Endothelial cell of umbilical vein (primary cell): ENCODE results near the gene SLC49A4. TPM values are rescaled to one million over a fixed set of nuclear protein-coding genes. Genes with fewer than 3 reads are reported as not detected.

Source experiments
- BruUV-seq: library from RNA; stranded (reverse); fragments of 400-500 nt; replicated peaks from 2 replicates; lab custom pipeline; 2021; lab: Mats Ljungman, UMichigan
- CTCF ChIA-PET: fragments of 300-600, 350-600 bp; sonication (Branson Sonifier 250); formaldehyde crosslinking; loops from one replicate; lab custom pipeline; 2021; ENCODE audit warnings: antibody characterized with exemption, inconsistent platforms; lab: Charles Lee
- POLR2A ChIA-PET: fragments of 300-600, 350-600 bp; sonication (Branson Sonifier 250); formaldehyde crosslinking; loops from one replicate; lab custom pipeline; 2021; ENCODE audit warnings: antibody characterized with exemption, inconsistent platforms; lab: Charles Lee
- DNase-seq: peaks from one replicate; pipeline ENCODE4 v3.0.0-alpha.2; 2011; ENCODE audit warnings: low read depth, low spot score
- FAIRE-seq: peaks from 2 replicates; lab custom pipeline; 2011; peaks lifted over from hg19 to GRCh38; lab: Jason Lieb, UNC
- H2AFZ ChIP-seq: 2 replicates; pipeline ENCODE4 v1.6.0; 2012; ENCODE audit warnings: low read depth, low read length, control low read depth, inconsistent platforms
- H3K27ac ChIP-seq: 2 replicates; pipeline ENCODE4 v1.5.1; 2011; ENCODE audit warnings: low read depth, mild to moderate bottlenecking, control low read depth, low read length, moderate library complexity; ENCODE audit not compliant: insufficient read depth
- H3K27me3 ChIP-seq, 2 experiments: 2 replicates each; pipeline versions ENCODE4 v1.6.0 to v1.6.1; 2011; ENCODE audit warnings: low read length in 2 of 2, mixed read lengths in 1 of 2; ENCODE audit not compliant: control insufficient read depth in 2 of 2, insufficient read depth in 2 of 2
- H3K36me3 ChIP-seq, 2 experiments: 2 replicates in 1 of 2; 3 replicates in 1 of 2; pipeline ENCODE4 v1.5.1; 2011; ENCODE audit warnings: low read length in 2 of 2, mild to moderate bottlenecking in 1 of 2, moderate library complexity in 1 of 2; ENCODE audit not compliant: control insufficient read depth in 2 of 2, insufficient read depth in 2 of 2; ENCODE audit errors: extremely low read depth in 1 of 2
- H3K4me1 ChIP-seq: 3 replicates; pipeline ENCODE4 v1.5.1; 2011; ENCODE audit warnings: mild to moderate bottlenecking, low read length; ENCODE audit not compliant: control insufficient read depth, insufficient read depth; ENCODE audit errors: extremely low read depth
- H3K4me2 ChIP-seq: 2 replicates; pipeline ENCODE4 v1.6.1; 2011; ENCODE audit warnings: low read length, control low read depth, mixed read lengths; ENCODE audit not compliant: insufficient read depth
- H3K4me3 ChIP-seq, 3 experiments: fragments of 200-600 bp in 1 of 3; sonication (generic), shearing (Covaris generic) in 1 of 3; replicated peaks in 1 of 3; 2 replicates each; pipeline ENCODE4 v1.5.1; 2011 to 2016; ENCODE audit warnings: control low read depth in 3 of 3, low read length in 3 of 3, mild to moderate bottlenecking in 2 of 3, inconsistent platforms in 1 of 3, low read depth in 1 of 3, moderate library complexity in 1 of 3; ENCODE audit not compliant: insufficient read depth in 1 of 3
- H3K79me2 ChIP-seq: 2 replicates; pipeline ENCODE4 v1.6.0; 2012; ENCODE audit warnings: low read length, inconsistent platforms; ENCODE audit not compliant: control insufficient read depth, insufficient read depth
- H3K9ac ChIP-seq: replicated peaks from 2 replicates; pipeline ENCODE3; 2011; ENCODE audit warnings: low read length, control low read depth; ENCODE audit not compliant: insufficient read depth; ENCODE audit errors: extremely low read depth
- H3K9me1 ChIP-seq: replicated peaks from 3 replicates; pipeline ENCODE4 v1.6.0; 2011; ENCODE audit warnings: mild to moderate bottlenecking, low read length; ENCODE audit not compliant: control insufficient read depth, insufficient read depth; ENCODE audit errors: extremely low read depth
- H3K9me3 ChIP-seq: replicated peaks from 2 replicates; pipeline ENCODE4 v1.5.1; 2012; ENCODE audit warnings: low read length, inconsistent platforms; ENCODE audit not compliant: control insufficient read depth, insufficient read depth
- H4K20me1 ChIP-seq: replicated peaks from 2 replicates; pipeline ENCODE3; 2011; ENCODE audit warnings: mild to moderate bottlenecking, low read length; ENCODE audit not compliant: control insufficient read depth, insufficient read depth; ENCODE audit errors: extremely low read depth
- EZH2 ChIP-seq: IDR thresholded peaks from 2 replicates; pipeline ENCODE4 v1.6.1; 2012; ENCODE audit warnings: borderline replicate concordance, low read depth, mild to moderate bottlenecking, moderate library complexity, low read length, inconsistent platforms; ENCODE audit not compliant: severe bottlenecking
- FOS ChIP-seq: IDR thresholded peaks from 2 replicates; pipeline ENCODE4 v1.6.1; 2011; ENCODE audit warnings: mild to moderate bottlenecking, low read length, moderate library complexity, borderline replicate concordance; ENCODE audit not compliant: insufficient read depth
- GATA2 ChIP-seq: IDR thresholded peaks from 2 replicates; pipeline ENCODE4 v1.7.0; 2011; ENCODE audit warnings: low read depth, mild to moderate bottlenecking, moderate library complexity, mixed read lengths, low read length; ENCODE audit not compliant: insufficient read length, insufficient read depth
- JUN ChIP-seq: IDR thresholded peaks from 2 replicates; pipeline ENCODE4 v1.6.1; 2011; ENCODE audit warnings: borderline replicate concordance, low read depth; ENCODE audit not compliant: insufficient read length, insufficient read depth
- MYC ChIP-seq: IDR thresholded peaks from one replicate; pipeline ENCODE4 v1.6.1; 2011; ENCODE audit warnings: mild to moderate bottlenecking, low read depth, low read length
- POLR2A ChIP-seq: IDR thresholded peaks from 2 replicates; pipeline ENCODE4 v1.6.1; 2012; ENCODE audit warnings: low read depth, mild to moderate bottlenecking, control low read depth, low read length
- POLR2AphosphoS5 ChIP-seq: IDR thresholded peaks from 2 replicates; pipeline ENCODE4 v1.6.1; 2012; ENCODE audit warnings: low read depth, mild to moderate bottlenecking, control low read depth, low read length, moderate library complexity; ENCODE audit not compliant: insufficient read depth
- dilution Hi-C: fragments of 300-500 bp; cut with MboI; formaldehyde crosslinking; loops from one replicate; pipeline ENCODE4 v1.15.0; 2019; ENCODE audit warnings: low sequenced_read_pairs; ENCODE audit not compliant: extremely low pct_ligation_motif_present
- intact Hi-C: fragments of 100-400 bp; cut with micrococcal nuclease; formaldehyde crosslinking; loops from one replicate; pipeline ENCODE4 v1.10.0; 2022
- polyA plus RNA-seq, 4 experiments: library from polyadenylated mRNA; depleted of rRNA in 3 of 4; stranded (reverse) in 3 of 4; unstranded in 1 of 4; fragments of >200 nt; gene quantifications; 2 replicates each; pipeline versions ENCODE4 v1.2.1 to v1.2.3, GENCODE V29; 2011 to 2012; ENCODE audit warnings: missing spikeins in 1 of 4
- total RNA-seq: library from RNA; stranded (reverse); gene quantifications from 2 replicates; pipeline ENCODE4 v1.2.3, GENCODE V29; 2021
- TF ChIP-seq, protein P1 (sequence below): IDR thresholded peaks from 2 replicates; pipeline ENCODE4 v1.6.1; 2011; ENCODE audit not compliant: insufficient read depth, insufficient read length

Gene SLC49A4
- total and polyA plus RNA-seq, 2 donors (not counting 3 experiments of a cell fraction or from before 2014, with no cell fraction given) = 10.9 to 11.6 TPM

- ChIA-PET CTCF (no interaction called here), POLR2A (no interaction called here)
- H3K9ac ChIP-seq = no peak overlapping the region
- no peaks in the 10 kb centered on the region for H4K20me1 ChIP-seq
- no peaks in the 10 kb centered on the region for H3K36me3 ChIP-seq
- H3K79me2 ChIP-seq = no peaks in the 10 kb centered on the region
- no peaks in the 10 kb centered on the region for H3K9me1 ChIP-seq
- H3K27me3 ChIP-seq = no peaks in the 10 kb centered on the region
- H3K27ac ChIP-seq = no peak overlapping the region
- dilution Hi-C loops = no loop called here
- no peak overlapping the region for H3K4me3 ChIP-seq
- no peak overlapping the region for H3K4me2 ChIP-seq
- intact Hi-C loops = no loop called here
- TF ChIP-seq, protein P1, sequence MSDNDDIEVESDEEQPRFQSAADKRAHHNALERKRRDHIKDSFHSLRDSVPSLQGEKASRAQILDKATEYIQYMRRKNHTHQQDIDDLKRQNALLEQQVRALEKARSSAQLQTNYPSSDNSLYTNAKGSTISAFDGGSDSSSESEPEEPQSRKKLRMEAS = no peak
- TF ChIP-seq FOS = no peak
- no peak for TF ChIP-seq GATA2
- TF ChIP-seq MYC = no peak
- no peak for TF ChIP-seq EZH2
- TF ChIP-seq POLR2AphosphoS5 = no peak
- no peak for FAIRE-seq
- BruUV-seq = no TSS peak
- no peak for DNase-seq
- H2AFZ ChIP-seq = no peak overlapping the region
- no peaks in the 10 kb centered on the region for H3K4me1 ChIP-seq
- no peaks in the 10 kb centered on the region for H3K9me3 ChIP-seq
Measured at GRCh38 chr3:122826278-122826677, 31.4 kb downstream of the SLC49A4 start.

DNA sequence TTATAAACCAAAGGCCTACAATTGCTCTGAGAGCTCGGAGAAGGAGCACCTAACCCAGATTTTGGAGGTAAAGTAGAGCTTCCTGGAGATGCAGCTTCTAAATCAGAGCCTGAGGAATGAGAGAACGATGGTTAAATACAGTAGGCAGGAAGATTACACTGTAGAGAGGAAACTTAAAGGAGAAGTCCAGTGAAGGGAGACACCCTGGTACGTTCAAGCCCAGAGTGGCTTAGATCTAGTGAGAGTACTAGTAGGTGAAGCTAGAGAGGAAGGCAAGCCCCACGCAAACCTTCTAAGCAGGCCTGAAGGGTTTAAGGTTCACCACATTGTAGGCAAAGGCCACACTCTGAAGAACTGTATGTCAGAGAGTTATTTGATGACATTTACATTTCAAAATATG is 33.4 kb downstream of the SLC49A4 start:
- no peak for FAIRE-seq
- Histone ChIP-seq H3K79me2 (no peaks in the 10 kb centered on the region), H3K9ac (no peak overlapping the region), H3K27ac (no peak overlapping the region), H3K36me3 (no peaks in the 10 kb centered on the region), H3K9me3 (no peaks in the 10 kb centered on the region), H2AFZ (no peak overlapping the region), H3K4me3 (no peak overlapping the region), H3K9me1 (no peaks in the 10 kb centered on the region), H3K27me3 (no peaks in the 10 kb centered on the region), H3K4me1 (no peaks in the 10 kb centered on the region), H3K4me2 (no peak overlapping the region), H4K20me1 (no peaks in the 10 kb centered on the region)
- dilution Hi-C loops (no loop called here), intact Hi-C loops (no loop called here)
- no peak for DNase-seq
- POLR2A ChIA-PET = no interaction called here
- no TSS peak for BruUV-seq
- CTCF ChIA-PET = interaction anchor here (0.9 kb wide), 1 partner anchor 85 kb away, joined by 3 read pairs; no protein-coding TSS in a partner anchor
- TF ChIP-seq FOS (no peak), JUN (no peak), GATA2 (no peak), EZH2 (no peak), POLR2A (no peak)
- TF ChIP-seq, protein P1 = no peak
